Uterus (tissue), 4 donors: ENCODE data around the gene C1QL1. TPM values are rescaled to one million over a fixed set of nuclear protein-coding genes. Genes with fewer than 3 reads are reported as not detected.

Experiments used
- DNase-seq, 2 donors: peaks; one replicate each; pipeline ENCODE4 v3.0.0-alpha.2; 2019 to 2020
- H3K27ac ChIP-seq, 2 donors: fragments of 200-600 bp; sonication (generic); 1 replicate in 1 of 2; 2 replicates in 1 of 2; pipeline ENCODE4 v1.5.1; 2016 to 2018
- H3K27me3 ChIP-seq, 2 donors: fragments of 200-600 bp; sonication (generic); one replicate each; pipeline ENCODE4 v1.5.1; 2018 to 2019; ENCODE audit warnings: control low read depth in 1 of 2
- H3K36me3 ChIP-seq, 2 donors: fragments of 200-600 bp; sonication (generic); one replicate each; pipeline ENCODE4 v1.5.1; 2019; ENCODE audit warnings: control low read depth in 1 of 2
- H3K4me1 ChIP-seq, 2 donors: fragments of 200-600 bp; sonication (generic); one replicate each; pipeline ENCODE4 v1.5.1; 2018 to 2019; ENCODE audit warnings: control low read depth in 1 of 2
- H3K4me3 ChIP-seq, 2 donors: fragments of 200-600 bp; sonication (generic); 1 replicate in 1 of 2; 2 replicates in 1 of 2; pipeline ENCODE4 v1.5.1; 2018 to 2019; ENCODE audit warnings: mild to moderate bottlenecking in 1 of 2
- H3K9me3 ChIP-seq, 2 donors: fragments of 200-600 bp; sonication (generic); one replicate each; pipeline ENCODE4 v1.5.1; 2019; ENCODE audit warnings: control low read depth in 1 of 2
- CTCF ChIP-seq, 4 experiments: fragments of 200-600 bp in 2 of 4; fragments of 450-650 bp in 2 of 4; sonication (generic) in 2 of 4; IDR thresholded peaks; one replicate each; pipeline ENCODE4 v1.5.1; 2016 to 2019; ENCODE audit warnings: antibody characterized with exemption in 4 of 4, mild to moderate bottlenecking in 2 of 4, moderate library complexity in 1 of 4
- POLR2A ChIP-seq, 2 donors: fragments of 450-650 bp; IDR thresholded peaks; one replicate each; pipeline ENCODE4 v1.6.1; 2016; ENCODE audit warnings: antibody characterized with exemption in 2 of 2, mild to moderate bottlenecking in 1 of 2, moderate library complexity in 1 of 2
- intact Hi-C: fragments of 100-400 bp; cut with DNase I; formaldehyde crosslinking; loops from one replicate; pipeline ENCODE4 v1.15.1; 2023; ENCODE audit warnings: low total_unique reads
- total RNA-seq, 4 donors: library from RNA; depleted of rRNA in 3 of 4; stranded (reverse); fragments of >200 nt in 3 of 4; gene quantifications; one replicate each; pipeline versions ENCODE4 v1.1.0 to v1.2.4, GENCODE V29; 2014 to 2023
- donor health status: DM: yes; HTN: yes; CAD: no.

C1QL1 gene
- total RNA-seq, 4 donors from 2014 or later = 0.51 to 20.3 (median 3.3) TPM; not detected in 1

GRCh38 chr17:44967907-44968224 is 237 bp downstream of the C1QL1 start:
- H3K27me3 ChIP-seq = peaks cover 19 to 23% of the 10 kb centered on the region in 2 donors
- intact Hi-C loops = no loop called here
- TF ChIP-seq POLR2A (IDR thresholded peaks at IDR 0.05) = no peak
- no peak for TF ChIP-seq CTCF (IDR thresholded peaks at IDR 0.05)

GRCh38 chr17:44967026-44967906 is 837 bp downstream of the C1QL1 start:
- TF ChIP-seq CTCF (IDR thresholded peaks at IDR 0.05) (no peak), POLR2A (IDR thresholded peaks at IDR 0.05) (no peak)
- no peaks in the 10 kb centered on the region for H3K36me3 ChIP-seq
- intact Hi-C loops = no loop called here
- no peaks in the 10 kb centered on the region for H3K9me3 ChIP-seq
- peaks cover 0 to 19% of the 10 kb centered on the region in 2 donors for H3K4me1 ChIP-seq
- no peak overlapping the region for H3K27ac ChIP-seq
- H3K4me3 ChIP-seq = no peak overlapping the region
- H3K27me3 ChIP-seq = peaks cover 19 to 23% of the 10 kb centered on the region in 2 donors
- no peak for DNase-seq

More at GRCh38 chr17:44967907-44968224, 237 bp downstream of the C1QL1 start:
- Histone ChIP-seq H3K4me3 (no peak overlapping the region), H3K36me3 (no peaks in the 10 kb centered on the region), H3K9me3 (no peaks in the 10 kb centered on the region), H3K4me1 (peaks cover 0 to 19% of the 10 kb centered on the region in 2 donors), H3K27ac (no peak overlapping the region)
- no peak for DNase-seq

GRCh38 chr17:44966348-44967025 is 1.6 kb downstream of the C1QL1 start:
- Histone ChIP-seq H3K4me3 (no peak overlapping the region), H3K9me3 (no peaks in the 10 kb centered on the region), H3K27ac (no peak overlapping the region), H3K36me3 (no peaks in the 10 kb centered on the region), H3K4me1 (peaks cover 0 to 19% of the 10 kb centered on the region in 2 donors), H3K27me3 (peaks cover 19 to 23% of the 10 kb centered on the region in 2 donors)
- intact Hi-C loops = no loop called here
- TF ChIP-seq POLR2A (IDR thresholded peaks at IDR 0.05) = no peak
- no peak for TF ChIP-seq CTCF (IDR thresholded peaks at IDR 0.05)
- DNase-seq = no peak

GRCh38 chr17:44965481-44966234 is 2.4 kb downstream of the C1QL1 start:
- Histone ChIP-seq H3K36me3 (no peaks in the 10 kb centered on the region), H3K27me3 (peaks cover 19 to 23% of the 10 kb centered on the region in 2 donors), H3K27ac (no peak overlapping the region), H3K9me3 (no peaks in the 10 kb centered on the region), H3K4me3 (no peak overlapping the region), H3K4me1 (peaks cover 0 to 19% of the 10 kb centered on the region in 2 donors)
- TF ChIP-seq CTCF (IDR thresholded peaks at IDR 0.05) (no peak), POLR2A (IDR thresholded peaks at IDR 0.05) (no peak)
- intact Hi-C loops = no loop called here
- no peak for DNase-seq
